ENCODE data around the gene ABCB7. TPM values are rescaled to one million over a fixed set of nuclear protein-coding genes. Genes with fewer than 3 reads are reported as not detected.

The ABCB7 gene
- total RNA-seq, 6 experiments from 2014 or later: 14.6 to 24.5 (median 19.8) TPM

GRCh38 chrX:75106772-75107171 lies 49.3 kb downstream of the ABCB7 start:
- TF ChIP-seq CTCF (IDR thresholded peaks at IDR 0.05): no peak
- TF ChIP-seq POLR2A (IDR thresholded peaks at IDR 0.05): no peak
- no peaks in the 10 kb centered on the region for H3K27me3 ChIP-seq
- ATAC-seq: no peak
- no peak overlapping the region for H3K27ac ChIP-seq
- no peaks in the 10 kb centered on the region for H3K4me1 ChIP-seq
- no peak for DNase-seq
- H3K36me3 ChIP-seq: no peaks in the 10 kb centered on the region
- intact Hi-C loops (cut with DNase I): no loop called here
- 65% methylated on average over 5 of the region's 10 CpGs for WGBS (ENCODE audit: insufficient coverage, low coverage, low lambda C conversion rate, missing lambda C conversion rate)
- no peak overlapping the region for H3K4me3 ChIP-seq
- H3K9me3 ChIP-seq: no peaks in the 10 kb centered on the region

- TF ChIP-seq POLR2A (IDR thresholded peaks at IDR 0.05): no peak
- TF ChIP-seq CTCF (IDR thresholded peaks at IDR 0.05): no peak
- H3K4me1 ChIP-seq: no peaks in the 10 kb centered on the region
- intact Hi-C loops (cut with DNase I): no loop called here
- H3K9me3 ChIP-seq: no peaks in the 10 kb centered on the region
- 50% methylated on average over 1 of the region's 1 CpG for WGBS (ENCODE audit: insufficient coverage, low coverage, low lambda C conversion rate, missing lambda C conversion rate)
- no peak overlapping the region for H3K27ac ChIP-seq
- DNase-seq (no peak), ATAC-seq (no peak)
- peaks cover 0 to 3% of the 10 kb centered on the region in 2 donors for H3K27me3 ChIP-seq
- H3K36me3 ChIP-seq: no peaks in the 10 kb centered on the region
- no peak overlapping the region for H3K4me3 ChIP-seq
Observed at GRCh38 chrX:75096331-75096730, 59.8 kb downstream of the ABCB7 start.

- Histone ChIP-seq H3K4me3 (no peak overlapping the region), H3K9me3 (no peaks in the 10 kb centered on the region), H3K36me3 (no peaks in the 10 kb centered on the region), H3K27ac (no peak overlapping the region), H3K27me3 (no peaks in the 10 kb centered on the region), H3K4me1 (no peaks in the 10 kb centered on the region)
- no peak for ATAC-seq
- WGBS (ENCODE audit: insufficient coverage, low coverage, low lambda C conversion rate, missing lambda C conversion rate): 28% methylated on average over 2 of the region's 2 CpGs
- no peak for DNase-seq
- TF ChIP-seq CTCF (IDR thresholded peaks at IDR 0.05) (no peak), POLR2A (IDR thresholded peaks at IDR 0.05) (no peak)
- intact Hi-C loops (cut with DNase I): no loop called here
Observed at GRCh38 chrX:75086731-75087195, 69.3 kb downstream of the ABCB7 start.

GRCh38 chrX:75084757-75085156 lies 71.3 kb downstream of the ABCB7 start:
- intact Hi-C loops (cut with DNase I): no loop called here
- TF ChIP-seq CTCF (IDR thresholded peaks at IDR 0.05): no peak
- TF ChIP-seq POLR2A (IDR thresholded peaks at IDR 0.05): no peak
- DNase-seq (no peak), ATAC-seq (no peak)
- Histone ChIP-seq H3K4me1 (no peaks in the 10 kb centered on the region), H3K27ac (no peak overlapping the region), H3K27me3 (no peaks in the 10 kb centered on the region), H3K4me3 (no peak overlapping the region), H3K9me3 (no peaks in the 10 kb centered on the region), H3K36me3 (no peaks in the 10 kb centered on the region)

- ATAC-seq (no peak), DNase-seq (no peak)
- WGBS (ENCODE audit: insufficient coverage, low coverage, low lambda C conversion rate, missing lambda C conversion rate): 89% methylated on average over 1 of the region's 1 CpG
- Histone ChIP-seq H3K4me1 (no peaks in the 10 kb centered on the region), H3K9me3 (no peaks in the 10 kb centered on the region), H3K27me3 (no peaks in the 10 kb centered on the region), H3K36me3 (no peaks in the 10 kb centered on the region), H3K27ac (no peak overlapping the region), H3K4me3 (no peak overlapping the region)
- intact Hi-C loops (cut with DNase I): no loop called here
- TF ChIP-seq POLR2A (IDR thresholded peaks at IDR 0.05) (no peak), CTCF (IDR thresholded peaks at IDR 0.05) (no peak)
Observed at GRCh38 chrX:75076429-75076828, 79.7 kb downstream of the ABCB7 start.
